ENCODE data around the gene ZNF513. TPM values are rescaled to one million over a fixed set of nuclear protein-coding genes. Genes with fewer than 3 reads are reported as not detected.
"Not testable (repeated sequence)": the region's sequence is repeated elsewhere in the genome, so short reads cannot be mapped to it uniquely, and the experiment has no call there.

The ZNF513 gene
- total RNA-seq, 1 donor from 2014 or later: 5.1 TPM

- no peak for DNase-seq
Observed at GRCh38 chr2:27356056-27356381, 24.5 kb downstream of the ZNF513 start.

DNA sequence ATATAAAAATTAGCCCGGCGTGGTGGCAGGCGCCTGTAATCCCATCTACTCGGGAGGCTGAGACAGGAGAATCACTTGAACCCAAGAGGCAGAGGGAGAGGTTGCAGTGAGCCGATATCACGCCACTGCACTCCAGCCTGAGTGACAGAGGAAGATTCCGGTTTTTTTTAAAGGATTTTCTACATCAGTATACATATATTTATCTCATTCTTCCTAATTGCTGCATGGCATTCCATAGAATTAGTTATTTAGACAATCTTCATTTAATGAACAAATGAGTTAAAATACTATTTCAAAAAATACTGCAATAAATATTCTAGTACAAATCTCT is 26.0 kb downstream of the ZNF513 start:
- DNase-seq: no peak

- DNase-seq: no peak
Observed at GRCh38 chr2:27353762-27354596, 26.6 kb downstream of the ZNF513 start.

DNA sequence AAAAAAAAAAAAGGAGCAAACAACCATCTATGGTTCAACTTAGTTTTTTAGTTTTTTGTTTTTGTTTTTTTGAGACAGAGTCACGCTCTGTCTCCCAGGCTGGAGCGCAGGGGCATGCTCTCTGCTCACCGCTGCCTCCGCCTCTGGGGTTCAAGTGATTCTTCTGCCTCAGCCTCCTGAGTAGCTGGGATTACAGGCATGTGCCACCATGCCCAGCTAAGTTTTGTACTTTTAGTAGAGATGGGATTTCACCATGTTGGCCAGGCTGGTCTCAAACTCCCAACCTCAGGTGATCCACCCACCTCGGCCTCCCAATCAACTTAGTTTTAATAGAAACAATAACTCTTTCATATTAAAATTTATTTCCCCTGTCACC is 27.2 kb downstream of the ZNF513 start:
- DNase-seq: not testable (repeated sequence)

DNA sequence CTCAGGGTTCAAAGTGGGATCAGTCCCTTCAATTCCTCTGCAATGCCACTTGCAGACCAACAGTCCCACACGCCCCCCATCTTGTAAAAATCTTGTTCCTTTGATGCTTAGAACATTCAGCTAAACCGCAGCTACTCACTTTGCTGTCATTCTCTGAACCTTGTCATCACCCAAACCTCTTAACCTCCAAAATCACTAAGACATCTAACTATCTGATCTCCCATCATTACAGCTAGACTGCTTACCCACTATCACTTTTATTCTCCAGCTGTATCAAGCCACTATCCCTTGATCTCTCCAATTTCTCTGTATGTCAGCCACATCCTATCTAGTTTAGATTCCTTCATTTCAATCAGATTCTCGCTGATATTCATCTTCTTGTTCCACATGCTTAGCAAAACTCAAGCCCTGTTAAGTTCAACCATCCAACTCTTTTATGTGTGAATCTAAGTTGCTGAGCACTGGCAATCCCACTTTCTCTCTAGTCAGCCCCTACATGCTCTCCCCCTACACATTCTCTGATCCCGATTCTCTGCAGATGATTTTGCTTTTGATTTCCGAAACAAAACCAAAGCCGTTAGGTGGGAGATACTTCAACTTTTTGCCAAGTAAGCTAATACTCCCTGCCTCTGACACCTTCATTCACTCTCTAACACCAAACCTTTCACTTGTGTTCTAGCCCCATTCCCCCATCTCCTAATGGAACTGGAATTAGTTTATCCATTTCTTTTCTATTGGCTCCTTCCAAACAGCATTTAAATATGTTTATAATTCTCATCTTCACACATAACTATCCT is 28.5 kb downstream of the ZNF513 start:
- no peak for DNase-seq

DNA sequence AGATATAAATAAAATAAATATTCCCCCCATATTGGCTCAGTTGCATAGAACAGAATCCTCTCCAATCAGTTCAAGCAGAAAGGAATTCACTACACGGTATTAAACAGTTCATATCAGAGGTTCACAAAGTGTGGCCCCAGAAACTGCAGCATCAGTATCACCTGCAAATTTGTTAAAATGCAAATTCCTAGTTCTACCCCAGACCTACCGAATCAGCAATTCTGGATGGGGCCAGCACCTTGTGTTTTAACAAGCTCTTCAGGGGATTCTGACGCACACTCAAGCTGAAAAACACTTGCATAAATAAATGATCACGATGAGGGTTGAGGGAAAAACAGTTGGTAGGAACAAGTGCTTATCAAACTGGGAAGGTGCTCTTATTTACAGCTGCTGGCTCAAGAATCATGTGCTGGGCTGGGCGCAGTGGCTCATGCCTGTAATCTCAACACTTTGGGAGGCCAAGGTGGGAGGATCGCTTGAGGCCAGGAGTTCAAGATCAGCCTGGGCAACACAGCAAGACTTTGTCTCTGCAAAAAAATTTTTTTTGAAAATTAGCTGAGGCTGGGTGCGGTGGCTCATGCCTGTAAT is 30.3 kb downstream of the ZNF513 start:
- DNase-seq: no peak

DNA sequence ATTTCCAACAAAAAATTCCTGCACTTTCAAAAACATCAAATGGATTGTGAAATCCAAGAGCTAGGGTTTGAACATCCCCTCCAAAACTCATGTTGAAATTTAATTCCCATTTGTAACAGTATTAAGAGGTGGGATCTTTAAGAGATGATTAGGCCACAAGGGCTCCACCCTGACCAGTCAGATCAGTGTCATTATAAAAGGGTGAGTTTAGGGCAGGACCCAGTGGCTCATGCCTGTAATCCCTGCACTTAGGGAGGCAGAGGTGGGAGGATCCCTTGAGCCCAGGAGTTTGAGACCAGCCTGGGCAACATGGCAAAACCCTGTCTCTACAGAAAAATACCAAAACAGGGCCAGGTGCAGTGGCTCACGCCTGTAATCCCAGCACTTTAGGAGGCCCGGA is 32.9 kb downstream of the ZNF513 start:
- DNase-seq: no peak

GRCh38 chr2:27336173-27336572 is 44.4 kb downstream of the ZNF513 start:
- no peak for DNase-seq

- no peak for DNase-seq
Observed at GRCh38 chr2:27335311-27335710, 45.2 kb downstream of the ZNF513 start.

Other genes starting within 250 kb of the ZNF513 start
- 19.5 TPM for gene PREB, start 246.1 kb downstream of the ZNF513 start, total RNA-seq
- not detected for gene PRR30, start 241.3 kb downstream of the ZNF513 start, total RNA-seq
- gene TCF23, start 231.7 kb downstream of the ZNF513 start, total RNA-seq: 0.20 TPM
- 93.8 TPM for gene ATRAID, start 168.7 kb downstream of the ZNF513 start, total RNA-seq
- 23.0 TPM for gene SLC5A6, start 168.5 kb downstream of the ZNF513 start, total RNA-seq
- 35.2 TPM for gene CAD, start 163.4 kb downstream of the ZNF513 start, total RNA-seq
- 0.10 TPM for gene SLC30A3, start 117.7 kb downstream of the ZNF513 start, total RNA-seq
- gene DNAJC5G, start 105.3 kb downstream of the ZNF513 start, total RNA-seq: not detected
- 6.0 TPM for gene TRIM54, start 98.3 kb downstream of the ZNF513 start, total RNA-seq
- gene UCN, start 72.3 kb downstream of the ZNF513 start, total RNA-seq: 0.30 TPM
- gene MPV17, start 57.6 kb downstream of the ZNF513 start, total RNA-seq: 34.9 TPM
- 32.5 TPM for gene GTF3C2, start 24.0 kb downstream of the ZNF513 start, total RNA-seq
- gene EIF2B4, start 10.4 kb downstream of the ZNF513 start, total RNA-seq: 23.5 TPM
- 53.7 TPM for gene SNX17, start 10.1 kb downstream of the ZNF513 start, total RNA-seq
- gene PPM1G, start 28.9 kb upstream of the ZNF513 start, total RNA-seq: 33.1 TPM
- gene NRBP1, start 47.9 kb upstream of the ZNF513 start, total RNA-seq: 70.4 TPM
- 2.5 TPM for gene KRTCAP3, start 61.6 kb upstream of the ZNF513 start, total RNA-seq
- 25.9 TPM for gene IFT172, start 109.0 kb upstream of the ZNF513 start, total RNA-seq
- 10.6 TPM for gene FNDC4, start 114.5 kb upstream of the ZNF513 start, total RNA-seq
- gene GCKR, start 116.1 kb upstream of the ZNF513 start, total RNA-seq: 0.49 TPM
- 24.7 TPM for gene ZNF512, start 202.3 kb upstream of the ZNF513 start, total RNA-seq
- 6.3 TPM for gene CCDC121, start 248.3 kb upstream of the ZNF513 start, total RNA-seq
- 22.9 TPM for gene GPN1, start 248.3 kb upstream of the ZNF513 start, total RNA-seq

All from skin of body (tissue), 2 donors.